CMK (cell line): ENCODE data around the gene PDLIM5.
"Not testable (repeated sequence)": the region's sequence is repeated elsewhere in the genome, so short reads cannot be mapped to it uniquely, and the experiment has no call there.

ENCODE experiments used
- DNase-seq: peaks from one replicate; pipeline ENCODE4 v3.0.0-alpha.2; 2010; ENCODE audit warnings: low read depth

PDLIM5 gene

DNA sequence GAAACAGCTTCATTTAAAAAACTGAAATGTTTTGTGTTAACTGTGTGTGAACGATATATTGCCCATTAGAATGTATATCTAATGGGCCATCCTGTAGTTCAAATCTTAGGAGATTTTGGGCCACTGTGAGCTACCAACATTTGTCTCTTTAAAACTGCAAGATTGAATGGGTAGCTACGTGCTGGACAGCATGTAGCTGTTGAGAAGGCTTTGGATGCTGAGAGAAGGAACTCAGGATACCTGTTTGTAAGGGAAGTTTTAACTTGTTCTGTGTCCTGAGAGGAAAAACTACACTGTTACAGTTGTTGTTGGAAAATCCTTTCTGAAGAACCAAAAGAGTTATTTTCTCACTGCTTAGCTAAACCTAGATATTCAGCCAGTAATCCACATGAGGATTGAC is 45.9 kb downstream of the PDLIM5 start:
- DNase-seq: no peak

DNA sequence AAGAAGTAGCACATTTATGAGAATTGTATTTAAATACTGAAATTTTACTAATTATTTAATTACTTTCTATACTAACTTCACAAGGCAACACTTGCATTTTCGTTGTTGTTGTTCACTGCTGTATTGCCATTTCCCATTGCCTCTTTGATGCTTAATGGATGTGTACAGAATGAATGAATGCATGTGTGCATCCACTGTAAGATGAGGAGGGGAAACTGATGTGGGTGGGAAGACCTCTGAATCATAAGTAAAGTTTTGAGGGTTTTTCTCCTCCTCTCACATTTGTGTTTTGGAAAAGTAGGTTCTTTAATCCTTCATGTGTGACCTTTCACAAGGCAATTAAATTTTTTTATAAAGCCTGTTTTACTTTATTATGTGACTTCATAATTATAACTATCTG is 46.8 kb downstream of the PDLIM5 start:
- DNase-seq: no peak

DNA sequence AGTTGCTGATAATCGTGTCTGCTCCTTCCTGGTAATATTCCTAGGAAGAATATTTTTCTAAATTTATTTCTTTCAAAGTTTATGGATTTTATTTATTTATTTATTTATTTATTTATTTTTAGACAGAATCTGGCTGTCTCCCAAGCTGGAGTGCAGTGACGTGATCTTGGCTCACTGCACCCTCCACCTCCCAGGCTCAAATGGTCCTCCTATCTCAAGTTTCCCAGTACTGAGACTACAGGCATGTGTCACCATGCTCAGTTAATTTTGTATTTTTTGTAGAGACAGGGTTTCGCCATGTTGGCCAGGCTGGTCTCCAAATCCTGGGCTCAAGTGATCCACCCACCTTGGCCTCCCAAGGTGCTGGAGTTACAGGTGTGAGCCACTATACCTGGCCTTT is 48.9 kb downstream of the PDLIM5 start:
- no peak for DNase-seq

DNA sequence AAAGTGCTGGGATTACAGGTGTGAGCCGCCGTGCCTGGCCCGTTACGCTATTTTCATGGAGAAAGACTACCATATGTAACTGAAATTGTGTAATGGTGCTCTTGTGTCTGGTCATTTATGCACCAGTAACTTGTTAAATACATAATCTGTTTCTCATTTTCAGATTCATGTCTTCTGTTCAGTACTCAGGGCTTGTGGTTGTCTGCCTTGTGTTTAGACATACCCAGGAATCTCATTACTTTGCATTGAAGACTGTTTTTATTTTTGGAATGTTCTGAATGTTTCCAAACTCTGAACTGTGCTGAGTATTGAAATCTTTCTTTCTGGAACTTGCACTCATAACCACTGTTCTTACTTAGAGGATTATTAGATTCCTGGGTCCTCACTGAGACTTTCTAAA is 52.8 kb downstream of the PDLIM5 start:
- DNase-seq: no peak

DNA sequence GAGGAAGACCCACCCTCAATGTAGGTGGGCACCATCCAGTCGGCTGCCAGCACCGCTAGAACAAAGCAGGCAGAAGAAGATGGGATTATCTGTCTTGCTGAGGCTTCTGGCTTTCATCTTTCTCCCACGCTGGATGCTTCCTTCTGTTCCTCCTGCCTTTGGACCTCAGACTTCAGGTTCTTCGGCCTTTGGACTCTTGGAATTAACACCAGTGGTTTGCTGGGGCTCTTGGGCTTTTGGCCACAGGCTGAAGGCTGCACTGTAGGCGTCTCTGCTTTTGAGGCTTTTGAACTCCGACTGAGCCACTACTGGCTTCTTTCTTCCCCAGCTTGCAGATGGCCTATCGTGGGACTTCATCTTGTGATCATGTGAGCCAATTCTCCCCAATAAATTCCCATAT is 55.1 kb downstream of the PDLIM5 start:
- no peak for DNase-seq

DNA sequence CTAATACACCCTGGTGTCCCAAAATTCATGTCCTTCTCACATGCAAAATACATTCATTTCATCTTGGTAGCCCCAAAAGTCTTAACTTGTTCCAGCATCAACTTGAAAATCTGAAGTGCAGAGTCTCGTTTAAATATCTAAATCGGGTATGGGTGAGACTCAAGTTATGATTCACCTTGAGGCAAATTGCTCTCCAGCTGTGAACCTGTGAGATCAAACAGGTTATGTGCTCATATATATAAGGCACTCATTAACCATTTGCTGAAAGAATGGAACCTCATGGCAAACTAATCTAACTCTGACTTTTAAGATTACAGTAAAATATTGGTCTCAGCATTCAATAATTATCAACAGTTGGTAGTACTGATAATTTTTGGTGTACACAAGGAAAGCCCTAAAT is 55.5 kb downstream of the PDLIM5 start:
- no peak for DNase-seq

GRCh38 chr4:94507708-94508107 is 56.0 kb downstream of the PDLIM5 start:
- no peak for DNase-seq

DNA sequence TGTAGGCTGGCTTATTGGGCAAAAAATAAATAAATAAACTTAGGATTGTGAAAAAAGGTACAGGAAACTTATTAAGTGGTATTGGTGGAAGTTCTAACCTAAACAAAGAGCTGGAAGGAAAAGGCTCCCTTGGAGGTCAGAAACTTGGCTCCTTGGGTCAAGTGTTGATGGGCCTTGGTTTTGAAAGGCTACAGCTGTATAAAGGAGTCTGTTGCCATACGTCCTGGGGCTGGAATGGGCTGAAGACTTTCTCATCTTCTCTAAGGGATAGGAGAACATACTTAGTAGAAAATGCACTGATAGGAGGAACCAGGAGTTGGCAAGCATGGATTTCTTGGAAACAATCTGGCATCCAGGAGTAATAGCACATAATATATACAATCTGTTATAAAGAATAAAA is 56.6 kb downstream of the PDLIM5 start:
- DNase-seq: no peak

DNA sequence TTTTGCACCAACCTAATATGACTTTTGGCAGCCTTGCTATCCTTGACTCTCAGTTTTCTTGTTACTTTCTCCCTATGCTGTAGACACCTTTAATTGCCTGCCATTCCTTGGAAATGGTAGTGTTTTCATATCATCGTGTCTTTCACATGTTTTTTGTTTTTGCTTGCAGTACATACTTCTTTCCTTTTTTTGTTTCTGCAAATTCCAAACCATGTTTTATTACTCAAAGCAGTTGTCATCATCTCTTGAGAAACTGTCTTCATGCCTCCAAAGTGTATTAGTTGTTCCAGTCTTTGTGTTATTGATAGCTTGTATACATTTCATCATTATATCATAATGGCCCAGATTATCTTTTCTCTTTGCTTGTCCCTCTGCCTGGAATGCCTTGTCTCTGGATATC is 57.1 kb downstream of the PDLIM5 start:
- DNase-seq: no peak

DNA sequence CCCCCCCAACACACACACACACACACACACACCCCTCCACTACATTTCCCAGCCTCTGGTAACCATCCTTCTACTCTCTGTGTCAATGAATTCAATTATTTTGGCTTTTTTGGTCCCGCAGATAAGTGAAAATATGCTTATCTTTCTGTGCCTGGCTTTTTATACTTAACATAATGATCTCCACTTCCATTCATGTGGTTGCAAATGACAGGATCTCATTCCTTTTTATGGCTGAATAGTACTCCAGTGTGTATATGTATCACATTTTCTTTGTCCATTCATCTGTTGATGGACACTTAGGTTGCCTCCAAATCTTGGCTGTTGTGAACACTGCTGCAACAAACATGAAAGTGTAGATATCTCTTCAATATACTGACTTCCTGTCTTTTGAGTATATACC is 59.8 kb downstream of the PDLIM5 start:
- DNase-seq: no peak

GRCh38 chr4:94513532-94513931 is 61.8 kb downstream of the PDLIM5 start:
- DNase-seq: not testable (repeated sequence)

DNA sequence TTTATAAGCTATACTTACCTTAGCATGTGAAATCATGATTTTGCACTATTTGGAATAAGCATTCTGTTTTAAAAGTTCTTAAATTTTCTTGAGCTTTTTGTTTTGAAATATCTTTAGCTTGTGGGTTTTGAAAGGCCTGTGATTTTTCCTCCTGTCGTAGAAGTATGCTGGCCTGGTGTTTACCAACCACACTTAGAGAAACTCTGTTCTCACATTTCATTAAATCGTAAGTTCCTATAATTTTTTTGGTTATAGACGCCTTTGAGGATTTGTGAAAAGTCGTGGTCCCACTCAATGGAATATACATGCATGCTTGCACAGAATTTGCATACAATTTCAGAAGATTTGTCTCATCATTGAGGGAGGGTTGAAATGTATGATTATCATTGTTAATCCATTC is 63.6 kb downstream of the PDLIM5 start:
- no peak for DNase-seq

DNA sequence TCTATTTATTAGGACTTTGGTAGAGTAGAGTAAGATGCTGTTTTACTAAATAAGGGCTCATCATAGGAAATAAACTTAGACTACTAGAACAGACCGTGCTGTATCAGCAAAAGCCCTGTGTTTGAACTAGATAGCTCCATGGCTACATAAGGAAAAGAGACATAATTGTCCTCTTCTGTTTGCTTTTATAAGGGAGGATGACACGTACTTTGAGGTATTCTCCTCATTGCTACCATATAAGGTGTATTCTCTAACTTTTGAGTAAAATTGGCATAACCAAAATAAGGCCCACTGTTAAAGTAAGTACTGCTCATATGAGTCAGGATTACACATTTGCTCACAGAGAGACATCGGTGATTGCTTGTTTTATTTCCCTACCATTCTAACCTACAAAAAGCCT is 64.3 kb downstream of the PDLIM5 start:
- DNase-seq: no peak

DNA sequence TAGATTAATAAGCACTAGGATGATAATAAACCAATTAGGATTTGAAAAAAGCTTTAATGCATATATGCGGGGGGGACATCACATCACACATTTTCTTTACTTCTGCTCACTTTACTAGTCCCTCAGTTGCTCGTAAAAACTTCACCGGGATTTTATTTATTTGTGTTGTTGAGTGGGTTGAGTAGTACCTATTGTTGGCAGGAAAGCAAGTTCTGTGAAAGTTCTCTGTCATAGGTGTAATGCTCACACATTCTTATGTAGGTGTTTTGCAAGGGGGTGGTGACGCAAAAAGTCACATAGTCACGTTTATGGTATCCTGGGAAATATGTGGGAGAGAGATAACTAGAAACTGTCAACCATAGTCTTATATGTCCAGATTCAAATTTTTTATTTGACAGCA is 65.3 kb downstream of the PDLIM5 start:
- no peak for DNase-seq

DNA sequence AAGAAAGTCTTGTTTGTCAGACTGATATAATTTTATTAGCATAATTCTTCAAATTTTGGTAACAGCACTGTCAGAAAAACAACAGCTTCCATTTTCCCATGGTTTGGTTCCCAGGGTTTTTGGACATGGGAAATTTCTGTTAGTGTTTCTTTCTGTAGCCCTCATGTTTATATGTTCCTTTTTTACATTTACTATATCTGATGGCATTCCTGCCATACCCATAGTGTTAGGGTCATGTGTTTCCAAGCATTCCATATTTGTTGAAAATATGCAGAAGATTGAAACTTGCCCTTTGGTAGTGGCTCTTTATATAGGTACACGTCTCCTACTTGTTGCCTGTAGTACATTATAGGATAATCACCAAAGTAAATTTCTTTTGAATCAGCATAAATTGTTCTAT is 65.8 kb downstream of the PDLIM5 start:
- no peak for DNase-seq

- no peak for DNase-seq
These were observed 67.3 kb downstream of the PDLIM5 start for GRCh38 chr4:94519019-94519418.

DNA sequence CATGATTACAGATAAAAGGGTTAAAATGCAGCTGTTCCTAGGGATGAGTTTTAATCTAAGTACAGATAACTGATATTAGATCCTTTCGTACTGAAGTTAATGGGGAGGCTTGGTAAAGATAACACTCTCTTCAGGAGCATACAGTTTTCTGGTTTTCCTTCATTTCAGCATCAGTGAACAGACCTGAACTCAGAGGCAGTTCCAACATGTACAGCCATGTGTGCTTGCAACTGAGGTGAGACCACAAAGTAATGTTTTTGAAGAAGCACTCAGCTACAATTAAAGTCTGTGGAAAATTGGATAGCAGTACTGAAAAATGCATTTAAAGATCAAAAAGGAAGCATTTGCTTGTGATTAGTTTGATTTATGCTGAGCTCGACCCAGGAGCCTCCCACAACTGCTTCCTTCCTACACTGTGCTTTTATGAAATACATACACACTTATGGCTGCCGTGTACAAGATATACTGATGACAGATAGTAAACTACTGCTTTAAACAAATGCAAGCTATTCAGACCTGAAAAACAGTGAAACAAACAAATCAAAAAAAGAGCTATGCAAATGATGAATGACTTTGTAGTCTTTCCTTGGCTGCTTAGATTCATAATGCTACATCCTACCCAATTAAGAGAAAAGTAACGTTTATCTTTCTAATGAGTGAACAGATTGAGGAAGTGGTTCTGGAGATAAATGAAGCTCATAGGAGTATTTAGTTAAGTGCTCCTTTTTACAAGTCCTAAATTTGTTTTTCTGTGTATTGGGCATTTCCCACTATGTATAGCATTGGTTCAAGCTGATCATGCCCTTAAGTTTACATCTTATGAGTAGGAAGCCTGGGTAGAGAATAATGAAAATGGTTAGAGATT is 68.4 kb downstream of the PDLIM5 start:
- DNase-seq: no peak

DNA sequence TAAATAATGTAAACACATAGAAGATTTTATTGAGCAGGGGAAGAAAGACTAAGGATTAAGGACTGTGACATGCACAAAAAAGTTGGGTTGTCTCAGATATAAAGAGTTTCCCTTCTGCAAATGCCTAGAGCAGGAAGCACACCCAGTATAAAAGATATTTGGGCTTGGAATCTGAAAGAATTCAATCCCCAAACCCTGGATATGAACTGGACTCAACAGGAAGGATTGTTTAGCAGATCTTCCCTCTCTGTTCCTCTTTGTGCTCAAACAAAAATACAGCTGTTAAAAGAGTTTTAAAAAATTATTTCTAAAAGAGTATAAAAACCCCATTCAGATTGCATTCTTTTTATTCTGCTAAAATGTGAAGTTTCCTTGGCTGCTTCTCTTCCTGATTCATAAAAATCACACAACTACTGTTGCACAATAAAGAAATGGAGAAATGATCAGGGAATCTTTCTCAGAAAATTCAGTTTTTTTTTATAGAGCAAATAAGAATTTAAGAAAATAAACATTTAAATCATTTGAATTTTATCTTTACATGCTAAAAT is 71.4 kb downstream of the PDLIM5 start:
- no peak for DNase-seq

GRCh38 chr4:94523617-94524016 is 71.9 kb downstream of the PDLIM5 start:
- DNase-seq: no peak

DNA sequence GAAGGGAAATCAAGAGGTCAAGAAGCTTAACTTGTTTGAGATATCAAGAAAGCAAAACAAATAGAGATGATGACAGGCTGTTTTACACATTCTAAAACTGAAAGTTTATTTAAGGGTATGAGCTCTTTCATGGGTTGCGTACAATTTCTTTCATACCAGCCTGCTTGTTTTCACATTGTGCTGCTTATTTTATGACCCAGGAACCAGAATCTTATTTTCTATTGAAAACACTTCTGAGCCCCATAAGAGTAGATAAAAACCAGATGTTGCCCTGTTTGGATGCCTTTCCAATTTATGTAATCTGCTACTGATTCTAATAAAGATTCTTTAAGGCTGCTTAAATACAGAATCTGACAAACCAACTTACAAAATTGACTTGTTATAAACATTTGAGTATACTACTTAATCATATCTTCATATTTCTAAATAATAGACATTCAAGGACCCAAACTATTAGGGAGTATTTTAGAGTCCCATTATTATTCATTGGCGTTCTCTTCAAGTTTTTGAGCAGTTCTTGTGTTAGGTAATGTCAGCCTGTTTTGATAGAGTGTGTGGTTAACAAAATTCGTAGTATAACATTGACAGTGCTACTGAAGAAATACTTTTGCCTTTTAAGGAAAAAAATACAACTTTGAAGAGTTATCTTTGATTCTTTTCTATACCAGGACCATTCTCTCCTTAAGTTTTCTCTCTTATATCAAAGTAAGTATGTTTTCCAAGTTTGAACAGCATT is 74.4 kb downstream of the PDLIM5 start:
- DNase-seq: no peak

DNA sequence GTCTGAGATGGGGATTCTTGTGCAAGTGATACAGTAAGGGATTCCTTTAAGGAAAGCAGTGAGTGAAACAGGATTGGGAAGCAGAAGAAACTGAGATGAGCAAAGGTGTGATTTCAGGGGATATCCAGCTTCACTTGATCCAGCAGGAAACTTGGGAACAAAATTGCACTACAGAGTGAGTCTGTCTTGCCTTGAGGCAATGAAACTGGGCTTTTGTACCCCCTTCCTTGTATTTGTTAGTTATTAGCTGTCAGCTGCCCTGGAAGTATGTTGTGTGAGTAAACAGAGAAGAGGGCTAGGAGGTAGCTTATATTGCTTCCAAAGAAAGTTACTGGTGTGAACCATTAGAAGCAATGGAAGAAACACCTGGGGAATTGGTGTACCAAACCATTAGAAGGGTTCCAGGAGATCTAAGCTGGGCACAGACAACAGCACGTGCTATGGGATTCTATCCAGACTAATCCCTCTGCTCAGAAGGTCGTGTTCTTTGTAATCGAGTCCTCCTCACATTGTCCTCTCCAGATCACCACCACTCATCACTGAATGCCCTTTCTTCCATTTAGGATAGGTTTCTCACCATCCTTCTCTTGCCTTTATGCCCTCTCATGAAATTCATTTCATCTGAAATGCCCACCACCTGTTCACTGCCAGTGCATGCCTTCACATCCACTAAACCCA is 76.0 kb downstream of the PDLIM5 start:
- DNase-seq: no peak

DNA sequence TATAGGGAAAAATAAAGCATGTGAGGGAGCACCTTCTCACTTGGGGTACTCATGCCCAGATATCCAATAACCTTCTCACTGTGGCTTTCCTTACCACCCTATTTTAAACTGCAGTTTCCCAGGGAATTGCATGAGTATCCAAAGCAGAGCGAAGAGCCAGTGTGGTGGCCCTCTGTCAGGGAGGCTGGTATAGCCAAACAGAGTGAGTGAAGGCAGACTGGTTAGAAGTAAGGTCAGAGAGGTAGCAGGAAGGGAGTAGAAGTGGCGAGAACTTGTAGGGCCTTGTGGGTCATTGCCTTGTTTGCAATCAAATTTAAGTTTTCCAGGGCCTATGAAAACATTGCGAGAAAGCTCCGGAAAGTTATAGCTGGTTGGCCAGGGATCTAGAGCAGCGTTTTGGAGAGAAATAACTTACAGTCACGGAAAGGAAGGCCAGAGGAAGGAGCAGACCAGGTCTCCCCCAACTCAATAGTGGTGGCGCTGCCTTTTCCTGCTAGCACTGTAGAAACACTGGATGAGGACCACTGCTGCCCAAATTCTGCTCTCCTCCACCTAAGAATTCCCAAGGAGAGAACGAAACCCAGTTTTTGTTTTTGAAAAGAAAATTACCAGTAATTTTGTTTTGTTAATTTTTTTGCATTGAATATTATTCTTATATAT is 77.2 kb downstream of the PDLIM5 start:
- no peak for DNase-seq
